Measurements from ENCODE around the gene PLPP7.

DNA sequence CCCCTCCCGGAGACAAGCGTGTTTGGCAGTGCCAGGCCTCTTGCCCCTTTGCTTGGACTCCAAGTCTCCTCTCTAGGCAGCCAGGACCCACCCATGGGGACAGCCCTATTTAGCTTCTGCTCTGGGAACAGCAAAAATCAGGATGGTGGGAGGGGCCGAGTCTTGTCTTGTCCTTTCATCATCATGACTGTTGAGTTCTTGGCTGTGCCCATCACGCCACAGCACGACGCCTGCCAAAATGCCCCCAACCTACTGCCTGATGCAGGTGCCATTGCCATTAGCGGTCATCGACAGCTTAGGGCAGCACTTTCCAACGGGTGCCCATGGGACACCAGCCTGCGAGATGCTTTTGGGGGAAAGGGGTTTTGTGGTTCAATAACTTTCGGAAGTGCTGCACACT lies 18.9 kb downstream of the PLPP7 start:
- TF ChIP-seq GATA2 (IDR thresholded peaks at IDR 0.05; ENCODE audit: low read depth, low read length): no peak
- no peak for TF ChIP-seq GATA3 (IDR thresholded peaks at IDR 0.05; ENCODE audit: low read depth, low read length)
